A204.1 (cell line): ENCODE data around the gene CYBA.
"Not testable (repeated sequence)": the region's sequence is repeated elsewhere in the genome, so short reads cannot be mapped to it uniquely, and the experiment has no call there.

Experiments used
- FAIRE-seq: peaks from 2 replicates; lab custom pipeline; 2012; peaks lifted over from hg19 to GRCh38; lab: Jason Lieb, UNC

The CYBA gene

DNA sequence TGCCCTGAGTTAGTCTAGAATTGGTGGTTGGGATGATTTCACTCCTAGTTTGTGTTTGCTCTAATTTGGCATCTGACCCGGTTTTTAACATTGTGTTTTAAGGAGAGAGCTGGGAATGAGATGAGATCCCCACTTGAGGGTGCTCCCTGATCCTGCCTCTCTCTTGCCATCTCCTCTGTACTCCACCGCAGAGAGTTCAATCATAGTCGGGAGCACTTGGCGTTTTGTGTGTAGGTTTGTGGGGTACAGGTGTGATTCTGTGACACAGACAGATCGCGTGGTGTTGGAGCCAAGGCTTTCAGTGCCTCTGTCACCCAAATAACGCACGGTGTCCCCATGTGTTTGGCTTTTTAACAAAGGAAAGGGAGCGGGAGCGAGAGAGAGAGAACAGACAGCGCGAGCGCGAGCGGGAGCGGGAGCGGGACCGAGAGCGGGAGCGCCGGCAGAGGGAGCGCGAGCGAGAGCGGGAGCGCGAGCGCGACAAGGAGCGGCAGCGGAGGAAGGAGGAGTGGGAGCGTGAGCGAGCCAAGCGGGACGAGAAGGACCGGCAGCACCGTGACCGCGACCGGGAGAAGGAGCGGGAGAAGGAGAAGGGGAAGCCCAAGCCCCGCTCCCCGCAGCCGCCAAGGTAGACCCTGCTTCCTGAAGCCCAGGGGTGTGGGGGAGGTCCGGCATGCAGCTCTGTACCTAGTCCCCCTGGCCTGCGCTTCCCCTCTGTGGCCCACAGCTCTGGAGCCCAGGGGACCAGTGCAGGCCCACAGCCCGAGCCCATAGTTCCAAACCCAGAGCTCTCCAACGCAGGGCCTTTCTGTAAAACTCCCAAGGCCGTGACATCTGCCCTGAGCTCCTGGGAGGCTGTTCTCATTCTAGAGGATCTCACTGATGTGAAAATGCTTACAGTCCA is 39.7 kb downstream of the CYBA start:
- FAIRE-seq = no peak

DNA sequence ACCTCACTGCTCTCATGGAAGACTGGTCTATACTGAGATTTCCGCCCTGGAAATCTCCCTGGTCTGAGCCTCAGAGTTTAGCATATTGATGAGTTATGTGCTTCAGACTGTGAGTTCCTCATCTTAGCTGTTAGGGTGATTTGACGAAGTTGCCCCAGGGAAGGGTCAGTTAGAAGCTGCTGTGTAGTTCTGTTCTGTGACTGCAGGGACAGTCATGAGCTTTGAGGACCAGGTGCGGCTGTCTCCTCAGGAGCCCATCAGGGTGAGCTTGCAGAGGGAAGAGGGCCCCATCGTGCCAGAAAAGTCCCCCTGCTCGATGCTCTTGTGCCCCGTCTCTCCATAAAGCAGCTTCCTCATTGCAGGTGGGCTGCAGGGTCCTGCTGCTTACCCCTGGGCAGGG is 40.8 kb downstream of the CYBA start:
- no peak for FAIRE-seq

DNA sequence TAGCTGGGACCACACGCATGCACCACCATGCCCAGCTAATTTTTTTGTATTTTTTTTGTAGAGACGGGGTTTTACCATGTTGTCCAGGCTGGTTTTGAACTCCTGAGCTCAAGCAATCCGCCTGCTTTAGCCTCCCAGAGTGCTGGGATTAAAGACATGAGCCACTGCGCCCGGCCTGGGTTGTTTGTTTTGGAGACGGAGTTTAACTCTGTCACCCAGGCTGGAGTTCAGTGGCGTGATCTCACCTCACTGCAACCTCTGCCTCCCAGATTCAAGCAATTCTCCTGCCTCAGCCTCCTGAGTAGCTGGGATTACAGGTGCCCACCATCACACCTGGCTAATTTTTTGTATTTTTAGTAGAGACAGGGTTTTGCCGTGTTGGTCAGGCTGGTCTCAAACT is 41.4 kb downstream of the CYBA start:
- not testable (repeated sequence) for FAIRE-seq

DNA sequence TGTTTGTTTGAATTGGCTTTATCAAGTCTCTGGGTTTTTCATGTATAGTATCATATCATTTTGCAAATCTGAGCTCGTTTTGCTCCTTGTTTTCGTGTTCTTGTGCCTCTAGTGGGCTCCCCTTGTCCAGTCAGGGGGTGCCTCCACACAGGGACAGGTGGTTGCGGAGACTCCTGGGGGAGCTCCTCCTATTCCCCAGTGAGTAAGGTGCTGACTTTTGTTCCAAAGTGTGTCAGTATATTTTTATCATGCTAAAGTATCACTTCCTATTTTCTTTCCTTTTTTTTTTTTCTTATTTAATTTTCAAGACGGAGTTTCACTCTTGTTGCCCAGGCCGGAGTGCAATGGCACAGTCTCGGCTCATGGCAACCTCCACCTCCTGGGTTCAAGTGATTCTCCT is 42.8 kb downstream of the CYBA start:
- FAIRE-seq = no peak

DNA sequence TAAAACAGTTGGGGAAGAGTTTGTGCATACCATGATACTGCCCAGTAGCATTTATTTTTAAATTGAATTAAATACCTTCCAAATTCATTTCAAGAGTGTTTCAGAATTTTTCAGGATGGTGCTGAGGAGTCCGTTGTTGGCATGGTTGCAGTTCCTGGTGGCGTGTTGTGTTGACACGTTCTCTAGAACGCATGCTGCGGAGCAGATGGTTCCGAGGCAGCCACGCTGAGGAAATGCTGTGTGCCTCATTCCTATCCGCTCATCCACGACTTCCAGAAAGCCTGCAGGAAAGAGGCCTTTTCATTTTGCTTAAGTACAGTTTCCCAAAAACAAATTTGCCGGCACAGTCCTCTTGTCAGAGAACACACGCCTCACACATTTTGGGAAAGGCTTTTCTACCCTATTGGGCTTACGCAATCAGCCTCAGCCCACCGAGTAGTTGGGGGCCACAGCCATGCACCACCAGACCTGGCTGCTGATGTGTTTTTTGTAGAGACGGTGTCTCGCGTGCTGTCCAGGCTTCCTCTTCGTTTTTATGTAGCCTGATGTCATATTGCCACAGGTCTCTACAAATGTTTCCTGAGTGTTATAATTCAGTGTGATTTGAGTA is 44.6 kb downstream of the CYBA start:
- FAIRE-seq = no peak

- no peak for FAIRE-seq
These were observed 45.4 kb downstream of the CYBA start for GRCh38 chr16:88605186-88606147.

GRCh38 chr16:88602091-88602490 is 48.8 kb downstream of the CYBA start:
- no peak for FAIRE-seq

- no peak for FAIRE-seq
These were observed 49.4 kb downstream of the CYBA start for GRCh38 chr16:88601313-88602036.

GRCh38 chr16:88600539-88600896 is 50.3 kb downstream of the CYBA start:
- FAIRE-seq = no peak

- FAIRE-seq = no peak
These were observed 50.9 kb downstream of the CYBA start for GRCh38 chr16:88599825-88600538.

DNA sequence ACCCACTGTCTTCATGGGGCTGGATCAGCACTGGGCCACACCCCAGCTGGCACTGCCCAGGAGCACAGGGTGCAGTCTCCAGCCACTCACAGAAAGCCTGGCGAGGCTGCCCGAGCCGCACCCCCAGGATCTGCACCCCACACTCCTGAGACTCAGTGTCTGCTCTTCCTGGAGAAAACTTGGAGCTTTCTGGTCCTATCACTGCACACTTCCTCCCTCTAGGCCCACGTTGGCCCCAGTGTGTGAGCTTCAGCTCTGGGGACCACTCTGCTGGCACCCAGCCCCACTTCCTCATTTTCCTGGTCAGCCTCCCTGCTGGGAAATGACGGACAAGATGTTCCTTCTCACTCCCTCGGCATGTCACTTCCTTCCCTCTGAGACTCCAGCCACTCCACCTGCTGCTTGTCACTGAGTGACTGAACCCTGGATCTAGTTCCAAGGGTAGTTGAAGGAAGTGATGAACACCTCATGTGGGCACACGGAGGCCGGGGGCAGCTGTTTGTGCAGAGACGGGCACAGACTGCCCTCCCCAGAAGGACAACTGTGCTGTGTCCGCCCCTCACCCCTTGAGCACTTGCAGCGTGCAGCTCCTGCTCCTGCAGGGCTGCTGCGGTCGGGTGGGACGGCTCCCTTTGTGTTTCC is 51.6 kb downstream of the CYBA start:
- FAIRE-seq = no peak

DNA sequence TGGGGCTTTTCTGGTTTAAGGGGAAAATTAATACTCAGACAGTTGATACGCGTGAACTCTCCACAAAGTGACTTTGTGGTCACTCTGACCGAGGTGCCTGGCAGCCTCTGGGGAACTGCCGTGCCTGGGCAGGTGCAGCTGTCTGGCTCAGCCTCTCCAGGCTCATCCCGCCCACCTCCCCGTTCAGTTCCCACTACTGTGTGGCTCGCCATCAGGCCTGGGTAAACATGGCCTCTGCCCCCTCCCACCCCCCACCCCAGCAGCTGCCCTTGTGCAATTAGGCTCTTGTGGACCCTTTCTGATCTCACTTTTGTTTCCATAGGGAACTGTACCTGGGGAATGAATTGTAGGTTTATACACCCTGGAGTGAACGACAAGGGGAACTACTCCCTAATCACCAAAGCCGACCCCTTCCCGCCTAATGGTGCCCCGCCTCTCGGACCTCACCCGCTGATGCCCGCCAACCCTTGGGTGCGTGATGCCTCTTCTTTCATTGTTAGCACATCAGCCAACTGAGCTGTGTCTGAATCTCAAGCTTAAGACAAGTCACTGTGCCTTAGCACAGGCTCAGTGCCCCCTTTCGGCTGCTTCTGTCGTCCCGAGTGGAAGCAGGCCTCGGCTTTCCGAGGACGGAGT is 52.9 kb downstream of the CYBA start:
- FAIRE-seq = no peak

GRCh38 chr16:88596483-88596882 is 54.4 kb downstream of the CYBA start:
- FAIRE-seq = no peak

GRCh38 chr16:88595921-88596320 is 54.9 kb downstream of the CYBA start:
- no peak for FAIRE-seq

GRCh38 chr16:88595101-88595500 is 55.8 kb downstream of the CYBA start:
- no peak for FAIRE-seq

- no peak for FAIRE-seq
These were observed 56.9 kb downstream of the CYBA start for GRCh38 chr16:88593910-88594309.

DNA sequence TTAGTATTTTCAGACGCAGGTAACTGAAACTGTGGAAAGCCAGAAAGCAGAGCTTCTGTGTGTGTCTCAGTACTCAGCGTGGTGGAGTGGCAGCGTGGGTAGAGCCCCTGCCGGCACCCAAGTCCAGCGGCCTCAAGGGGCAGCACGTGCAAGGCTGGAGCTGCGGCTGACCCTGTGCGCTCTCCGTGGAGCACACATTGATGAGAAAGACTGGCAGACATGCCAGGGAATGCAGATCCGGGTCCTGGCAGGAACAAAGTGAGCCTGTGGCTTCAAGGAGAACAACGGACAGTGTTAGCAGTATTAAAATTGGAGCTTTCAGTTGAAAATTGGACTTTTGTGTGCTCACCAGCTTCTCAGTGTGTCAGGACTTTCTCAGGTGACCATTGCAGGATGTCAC is 57.4 kb downstream of the CYBA start:
- FAIRE-seq = no peak
